Stromal cell of bone marrow (primary cell): ENCODE data around the gene KIN.
"Not testable (repeated sequence)": the region's sequence is repeated elsewhere in the genome, so short reads cannot be mapped to it uniquely, and the experiment has no call there.

ENCODE experiments used
- DNase-seq: peaks from one replicate; pipeline ENCODE4 v3.0.0-alpha.2; 2012; ENCODE audit warnings: low read depth

The KIN gene

DNA sequence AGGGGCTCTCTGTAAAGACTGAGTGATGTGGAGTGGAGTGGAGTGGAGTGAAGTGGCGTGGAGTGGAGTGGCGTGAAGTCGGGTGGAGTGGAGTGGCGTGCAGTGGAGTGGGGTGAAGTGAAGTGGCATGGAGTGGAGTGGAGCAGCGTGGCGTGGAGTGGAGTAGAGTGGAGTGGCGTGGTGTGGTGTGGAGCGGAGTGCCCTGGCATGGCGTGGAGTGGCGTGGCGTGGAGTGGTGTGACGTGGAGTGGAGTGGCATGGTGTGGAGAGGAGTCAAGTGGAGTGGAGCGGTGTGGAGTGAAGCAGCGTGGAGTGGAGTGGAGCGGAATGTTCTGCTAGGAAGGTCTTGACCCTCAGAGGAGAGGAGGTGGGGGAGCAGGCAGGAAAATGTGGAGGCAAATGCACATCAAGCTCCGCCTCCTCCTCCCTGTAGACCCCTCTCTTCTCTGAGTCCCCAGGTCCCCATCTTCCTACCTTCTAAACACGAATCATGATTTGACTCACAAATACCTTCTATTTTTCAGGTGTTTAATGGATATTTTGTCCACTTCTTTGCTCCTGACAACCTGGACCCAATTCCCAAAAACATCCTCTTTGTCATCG, 64.8 kb downstream of the KIN start:
- DNase-seq, result no peak

- DNase-seq, result no peak
Observed at GRCh38 chr10:7720478-7720877, 67.3 kb downstream of the KIN start.

- DNase-seq, result no peak
Observed at GRCh38 chr10:7718685-7719084, 69.1 kb downstream of the KIN start.

- DNase-seq, result no peak
Observed at GRCh38 chr10:7717767-7718166, 70.0 kb downstream of the KIN start.

- DNase-seq, result no peak
Observed at GRCh38 chr10:7715515-7715914, 72.3 kb downstream of the KIN start.

- DNase-seq, result not testable (repeated sequence)
Observed at GRCh38 chr10:7711075-7711474, 76.7 kb downstream of the KIN start.

DNA sequence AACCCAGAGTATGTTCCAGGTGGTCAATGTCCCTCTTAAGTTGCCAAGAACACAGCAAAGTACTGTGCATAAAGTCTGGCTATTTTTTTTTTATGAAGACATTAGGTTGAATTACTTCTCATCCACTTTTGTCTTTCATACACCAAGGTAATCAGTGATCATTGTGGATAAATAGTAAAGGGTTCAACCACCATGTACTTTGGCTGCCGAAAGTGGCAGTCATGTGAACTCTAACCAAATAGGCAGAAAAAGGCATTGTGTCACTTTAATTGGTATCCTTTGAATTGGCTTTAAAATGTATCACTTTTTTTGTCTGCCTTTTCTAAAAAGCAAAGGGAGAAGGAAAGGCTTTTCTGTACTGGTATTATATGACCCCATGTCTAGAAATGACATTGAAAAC, 77.3 kb downstream of the KIN start:
- DNase-seq, result no peak

- DNase-seq, result no peak
Observed at GRCh38 chr10:7708832-7709231, 79.0 kb downstream of the KIN start.

DNA sequence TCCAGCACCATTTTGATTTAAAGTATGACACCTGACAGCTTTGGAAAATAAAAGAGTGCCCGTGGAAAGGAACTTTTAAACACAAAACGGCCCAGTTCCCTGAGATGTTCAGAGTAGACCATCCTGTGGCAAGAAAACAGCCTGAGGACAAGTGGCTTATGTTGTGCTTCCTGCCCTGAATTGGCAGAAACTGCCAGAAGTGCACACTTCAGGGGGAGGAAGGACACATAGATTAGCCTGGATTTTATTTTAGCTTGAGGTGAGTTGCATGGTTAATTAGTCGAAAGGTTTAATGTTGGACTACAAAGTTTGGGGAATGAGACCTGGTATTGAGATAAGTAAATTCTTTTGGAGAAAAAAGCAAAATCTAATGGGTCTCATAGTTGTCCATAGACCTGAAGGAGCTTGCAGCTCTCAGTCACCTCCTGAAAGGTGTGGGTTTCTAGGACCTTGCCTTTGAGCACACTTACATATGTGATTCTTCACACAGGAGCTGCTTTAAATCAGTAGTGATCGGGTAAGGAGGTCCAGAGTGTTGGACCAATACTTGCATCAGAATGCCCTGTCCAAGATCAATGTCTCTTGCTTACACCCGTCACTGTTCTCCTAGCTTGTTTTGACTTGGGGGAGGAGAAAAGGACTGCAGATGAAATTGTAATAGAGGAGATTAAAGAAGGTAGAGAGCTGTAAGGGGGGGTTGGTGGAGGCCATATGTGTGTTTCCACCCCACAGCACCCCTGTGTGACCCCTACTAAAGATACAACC, 79.8 kb downstream of the KIN start:
- no peak for DNase-seq

DNA sequence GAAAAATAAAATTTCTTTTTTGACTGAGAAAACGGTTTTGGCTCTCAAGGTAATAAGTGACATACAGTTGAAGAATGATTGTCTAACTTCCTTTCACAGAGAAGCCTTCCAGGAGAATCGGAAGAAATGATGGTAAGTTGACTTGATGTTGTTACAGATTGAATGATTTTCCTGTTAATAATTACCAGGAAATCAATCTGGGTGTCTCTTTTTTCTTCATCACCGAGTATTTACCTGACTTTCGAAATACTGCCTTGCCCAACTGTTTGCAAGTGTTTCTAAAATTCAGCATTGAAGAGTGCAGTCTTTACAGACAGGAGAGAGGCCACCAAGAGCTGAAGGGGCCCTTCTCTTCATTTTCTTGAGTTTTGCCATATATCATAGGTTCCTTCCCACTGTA, 80.7 kb downstream of the KIN start:
- no peak for DNase-seq

GRCh38 chr10:7706534-7707073, 81.2 kb downstream of the KIN start:
- DNase-seq, result no peak

DNA sequence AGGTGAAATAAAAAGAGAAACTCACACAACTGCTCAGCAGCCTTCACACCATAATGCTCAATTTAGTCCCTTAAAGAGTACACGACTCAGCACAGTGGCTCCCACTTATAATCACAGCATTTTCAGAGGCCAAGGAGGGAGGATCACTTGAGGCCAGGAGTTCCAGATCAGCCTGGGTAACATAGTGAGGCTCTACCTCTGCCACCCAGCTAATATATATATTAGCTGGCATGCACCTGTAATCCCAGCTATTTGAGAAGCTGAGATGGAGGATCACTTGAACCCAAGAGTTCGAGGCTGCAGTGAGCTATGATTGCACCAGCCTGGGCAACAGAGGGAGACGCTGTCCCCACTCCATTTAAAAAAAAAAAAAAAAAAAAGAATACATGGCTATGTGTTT, 82.5 kb downstream of the KIN start:
- no peak for DNase-seq

DNA sequence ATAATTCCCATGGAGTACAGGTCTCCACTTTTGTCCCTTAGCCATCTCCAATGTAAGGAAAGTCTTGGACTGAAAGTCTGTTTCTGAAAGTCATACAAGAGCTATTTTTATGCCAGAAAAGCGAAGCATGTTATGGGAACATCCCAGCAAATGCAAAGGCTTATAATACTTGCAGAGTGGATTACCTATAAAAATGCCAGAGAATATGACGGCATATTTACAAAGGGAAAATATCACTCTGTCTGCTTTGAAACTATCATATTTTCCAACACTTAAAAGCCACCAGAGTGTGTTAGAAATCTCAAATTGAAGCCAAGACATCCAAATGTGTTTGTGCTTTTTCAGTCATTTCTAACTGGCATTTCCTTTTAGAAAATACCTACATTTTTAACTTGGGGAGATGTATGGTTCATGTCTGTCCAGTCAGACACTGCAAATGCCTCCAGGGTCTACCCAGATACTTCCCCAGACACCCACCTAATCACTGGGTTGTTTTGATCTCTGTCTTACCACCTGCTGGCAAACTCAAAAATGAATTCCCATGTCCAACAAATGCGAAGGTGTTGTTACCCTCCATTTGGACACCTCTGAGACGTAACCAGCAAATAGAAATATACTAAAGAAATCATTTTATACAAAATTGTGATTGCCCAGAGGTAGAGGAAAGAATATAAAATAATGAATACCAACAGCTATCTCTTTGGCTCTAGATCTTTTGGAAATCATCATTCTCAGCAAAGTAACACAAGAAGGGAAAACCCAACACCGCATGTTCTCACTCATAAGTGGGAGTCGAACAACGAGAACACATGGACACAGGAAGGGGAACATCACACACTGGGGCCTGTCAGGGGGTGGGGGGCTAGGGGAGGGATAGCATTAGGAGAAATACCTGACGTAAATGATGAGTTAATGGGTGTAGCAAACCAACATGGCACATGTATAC, 83.4 kb downstream of the KIN start:
- no peak for DNase-seq

- no peak for DNase-seq
Observed at GRCh38 chr10:7703140-7703539, 84.7 kb downstream of the KIN start, which contains the start of gene ITIH2. TSS of gene ITIH2 (plus strand) at chr10:7703316. CDS start at chr10:7703435, 119 bp downstream.

- no peak for DNase-seq
Observed at GRCh38 chr10:7702288-7702812, 85.4 kb downstream of the KIN start.

DNA sequence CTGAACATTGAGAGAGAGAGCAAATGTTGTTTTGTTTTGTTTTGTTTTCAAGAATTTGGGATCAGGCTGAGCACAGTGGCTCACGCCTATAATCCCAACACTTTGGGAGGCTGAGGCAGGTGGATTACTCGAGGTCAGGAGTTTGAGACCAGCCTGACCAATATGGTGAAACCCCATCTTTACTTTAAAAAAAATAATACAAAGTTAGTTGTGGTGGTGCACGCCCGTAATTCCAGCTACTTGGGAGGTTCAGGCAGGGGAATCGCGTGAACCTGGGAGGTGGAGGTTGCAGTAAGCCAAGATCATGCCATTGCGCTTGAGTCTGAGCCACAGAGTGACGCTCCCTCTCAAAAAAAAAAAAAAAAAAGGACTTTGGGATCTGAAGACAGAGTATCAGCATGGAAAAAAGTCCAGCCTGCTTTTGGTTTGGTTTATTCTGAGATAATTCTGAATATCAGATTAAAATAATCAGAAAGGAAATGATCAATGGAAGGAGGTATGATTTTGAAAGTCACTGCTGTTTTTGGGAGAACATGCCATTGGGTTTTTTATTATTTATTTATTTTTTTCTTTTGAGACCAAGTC, 86.5 kb downstream of the KIN start:
- no peak for DNase-seq
